Activated naive CD8-positive, alpha-beta T cell treated with anti-CD3 and anti-CD28 coated beads, Interleukin-2, amount 50 U/mL, for 24 hours (primary cell): ENCODE measurements around the gene C1orf115.
"Not testable (repeated sequence)": the region's sequence is repeated elsewhere in the genome, so short reads cannot be mapped to it uniquely, and the experiment has no call there.

ENCODE experiments used
- ATAC-seq: fragments of 150-1000 bp; cut with Tn5 transposase; one replicate; pipeline ENCODE4 v1.10.0; 2021
- DNase-seq: peaks from one replicate; pipeline ENCODE4 v3.0.0; 2021
- H3K27ac Mint-ChIP-seq: one replicate; pipeline ENCODE4 v1.8.0; 2021; ENCODE audit warnings: mild to moderate bottlenecking, mixed read lengths
- H3K27me3 Mint-ChIP-seq: one replicate; pipeline ENCODE4 v1.8.0; 2021; ENCODE audit warnings: mixed read lengths
- H3K36me3 Mint-ChIP-seq: one replicate; pipeline ENCODE4 v1.8.0; 2021; ENCODE audit warnings: low read depth, mixed read lengths
- H3K4me1 Mint-ChIP-seq: one replicate; pipeline ENCODE4 v1.8.0; 2021; ENCODE audit warnings: mixed read lengths
- H3K4me3 Mint-ChIP-seq: one replicate; pipeline ENCODE4 v1.8.0; 2021; ENCODE audit warnings: mild to moderate bottlenecking, moderate library complexity, mixed read lengths
- H3K9me3 Mint-ChIP-seq: one replicate; pipeline ENCODE4 v1.8.0; 2021; ENCODE audit warnings: mixed read lengths

Gene C1orf115

GRCh38 chr1:220727519-220727918, 37.4 kb downstream of the C1orf115 start:
- Mint-ChIP-seq H3K27ac (no peak overlapping the region), H3K27me3 (peaks cover 2% of the 10 kb centered on the region), H3K9me3 (peaks cover 7% of the 10 kb centered on the region), H3K4me1 (no peaks in the 10 kb centered on the region), H3K4me3 (no peak overlapping the region), H3K36me3 (no peaks in the 10 kb centered on the region)
- DNase-seq (no peak), ATAC-seq (no peak)

- H3K27ac Mint-ChIP-seq: no peak overlapping the region
- H3K9me3 Mint-ChIP-seq: peaks cover 7% of the 10 kb centered on the region
Observed at GRCh38 chr1:220730486-220730885, 40.3 kb downstream of the C1orf115 start.

GRCh38 chr1:220732137-220732536, 42.0 kb downstream of the C1orf115 start:
- Mint-ChIP-seq H3K4me1 (peaks cover 2% of the 10 kb centered on the region), H3K27me3 (no peaks in the 10 kb centered on the region), H3K36me3 (no peaks in the 10 kb centered on the region), H3K27ac (no peak overlapping the region), H3K4me3 (no peak overlapping the region), H3K9me3 (peaks cover 7% of the 10 kb centered on the region)
- DNase-seq (no peak), ATAC-seq (no peak)

More at GRCh38 chr1:220730486-220730885, 40.3 kb downstream of the C1orf115 start:
- H3K4me1 Mint-ChIP-seq: peaks cover 2% of the 10 kb centered on the region
- H3K27me3 Mint-ChIP-seq: no peaks in the 10 kb centered on the region
- H3K36me3 Mint-ChIP-seq: no peaks in the 10 kb centered on the region
- no peak overlapping the region for H3K4me3 Mint-ChIP-seq
- ATAC-seq: no peak
- no peak for DNase-seq

GRCh38 chr1:220732621-220733020, 42.5 kb downstream of the C1orf115 start:
- H3K27ac Mint-ChIP-seq: no peak overlapping the region
- no peak for ATAC-seq

GRCh38 chr1:220733086-220733601, 43.0 kb downstream of the C1orf115 start:
- Mint-ChIP-seq H3K9me3 (peaks cover 7% of the 10 kb centered on the region), H3K4me3 (no peak overlapping the region), H3K36me3 (no peaks in the 10 kb centered on the region), H3K27ac (no peak overlapping the region), H3K27me3 (no peaks in the 10 kb centered on the region), H3K4me1 (peaks cover 2% of the 10 kb centered on the region)
- DNase-seq: peak; percentile 82
- peak; percentile 95 for ATAC-seq

More at GRCh38 chr1:220732621-220733020, 42.5 kb downstream of the C1orf115 start:
- peaks cover 2% of the 10 kb centered on the region for H3K4me1 Mint-ChIP-seq
- H3K4me3 Mint-ChIP-seq: no peak overlapping the region
- no peaks in the 10 kb centered on the region for H3K36me3 Mint-ChIP-seq
- peaks cover 7% of the 10 kb centered on the region for H3K9me3 Mint-ChIP-seq
- no peaks in the 10 kb centered on the region for H3K27me3 Mint-ChIP-seq
- DNase-seq: no peak

GRCh38 chr1:220734571-220735326, 44.6 kb downstream of the C1orf115 start:
- DNase-seq (no peak), ATAC-seq (no peak)
- peaks cover 7% of the 10 kb centered on the region for H3K9me3 Mint-ChIP-seq

GRCh38 chr1:220736283-220736682, 46.1 kb downstream of the C1orf115 start:
- not testable (repeated sequence) for H3K27me3 Mint-ChIP-seq, H3K4me3 Mint-ChIP-seq, H3K27ac Mint-ChIP-seq, H3K4me1 Mint-ChIP-seq, DNase-seq, ATAC-seq, H3K36me3 Mint-ChIP-seq, H3K9me3 Mint-ChIP-seq

More at GRCh38 chr1:220734571-220735326, 44.6 kb downstream of the C1orf115 start:
- H3K36me3 Mint-ChIP-seq: no peaks in the 10 kb centered on the region
- H3K4me1 Mint-ChIP-seq: peaks cover 2% of the 10 kb centered on the region
- peaks cover 4% of the 10 kb centered on the region for H3K27me3 Mint-ChIP-seq
- no peak overlapping the region for H3K27ac Mint-ChIP-seq
- no peak overlapping the region for H3K4me3 Mint-ChIP-seq

GRCh38 chr1:220741349-220741748, 51.2 kb downstream of the C1orf115 start:
- H3K36me3 Mint-ChIP-seq: no peaks in the 10 kb centered on the region

GRCh38 chr1:220741825-220742224, 51.7 kb downstream of the C1orf115 start:
- no peak overlapping the region for H3K4me3 Mint-ChIP-seq
- no peaks in the 10 kb centered on the region for H3K9me3 Mint-ChIP-seq
- DNase-seq (no peak), ATAC-seq (no peak)
- no peaks in the 10 kb centered on the region for H3K36me3 Mint-ChIP-seq
- H3K27me3 Mint-ChIP-seq: peaks cover 22% of the 10 kb centered on the region
- H3K4me1 Mint-ChIP-seq: no peaks in the 10 kb centered on the region
- H3K27ac Mint-ChIP-seq: no peak overlapping the region

More at GRCh38 chr1:220741349-220741748, 51.2 kb downstream of the C1orf115 start:
- no peaks in the 10 kb centered on the region for H3K9me3 Mint-ChIP-seq
- no peaks in the 10 kb centered on the region for H3K4me1 Mint-ChIP-seq
- no peak overlapping the region for H3K27ac Mint-ChIP-seq
- ATAC-seq (no peak), DNase-seq (no peak)
- peaks cover 18% of the 10 kb centered on the region for H3K27me3 Mint-ChIP-seq
- H3K4me3 Mint-ChIP-seq: no peak overlapping the region

- no peaks in the 10 kb centered on the region for H3K4me1 Mint-ChIP-seq
Observed at GRCh38 chr1:220742520-220742919, 52.4 kb downstream of the C1orf115 start.

GRCh38 chr1:220746851-220747250, 56.7 kb downstream of the C1orf115 start:
- Mint-ChIP-seq H3K4me3 (no peak overlapping the region), H3K36me3 (no peaks in the 10 kb centered on the region), H3K27me3 (peaks cover 47% of the 10 kb centered on the region), H3K4me1 (no peaks in the 10 kb centered on the region), H3K9me3 (no peaks in the 10 kb centered on the region), H3K27ac (no peak overlapping the region)
- no peak for ATAC-seq
- DNase-seq: no peak

More at GRCh38 chr1:220742520-220742919, 52.4 kb downstream of the C1orf115 start:
- ATAC-seq: no peak
- no peak overlapping the region for H3K4me3 Mint-ChIP-seq
- no peaks in the 10 kb centered on the region for H3K9me3 Mint-ChIP-seq
- H3K36me3 Mint-ChIP-seq: no peaks in the 10 kb centered on the region
- no peak overlapping the region for H3K27ac Mint-ChIP-seq
- peaks cover 29% of the 10 kb centered on the region for H3K27me3 Mint-ChIP-seq
- no peak for DNase-seq

GRCh38 chr1:220747437-220748088, 57.4 kb downstream of the C1orf115 start:
- peak overlapping the region; percentile 29 for H3K4me3 Mint-ChIP-seq
- H3K36me3 Mint-ChIP-seq: no peaks in the 10 kb centered on the region
- H3K9me3 Mint-ChIP-seq: no peaks in the 10 kb centered on the region
- H3K27me3 Mint-ChIP-seq: peaks cover 54% of the 10 kb centered on the region
- ATAC-seq (no peak), DNase-seq (no peak)
- no peaks in the 10 kb centered on the region for H3K4me1 Mint-ChIP-seq
- no peak overlapping the region for H3K27ac Mint-ChIP-seq

- ATAC-seq: peak; percentile 61
- Mint-ChIP-seq H3K4me3 (peak within 1 kb of the TSS; percentile 42), H3K27ac (no peak within 1 kb of the TSS), H3K4me1 (no peaks in the 10 kb centered on the region), H3K9me3 (no peaks in the 10 kb centered on the region), H3K36me3 (no peaks in the 10 kb centered on the region), H3K27me3 (peaks cover 56% of the 10 kb centered on the region)
- peak; percentile 8 for DNase-seq
Observed at GRCh38 chr1:220748089-220748934, 58.1 kb downstream of the C1orf115 start, which contains the start of gene MTARC2. Gene MTARC2 (plus strand): TSS chr1:220748322. CDS start chr1:220748532, 210 bp downstream.
